ENCODE results near the gene CFD. TPM values are rescaled to one million over a fixed set of nuclear protein-coding genes. Genes with fewer than 3 reads are reported as not detected.
"Not testable (repeated sequence)": the region's sequence is repeated elsewhere in the genome, so short reads cannot be mapped to it uniquely, and the experiment has no call there.

The CFD gene
- total and polyA plus RNA-seq, 11 donors, result 24.2 to 586 (median 103) TPM

- TF ChIP-seq, protein P1, sequence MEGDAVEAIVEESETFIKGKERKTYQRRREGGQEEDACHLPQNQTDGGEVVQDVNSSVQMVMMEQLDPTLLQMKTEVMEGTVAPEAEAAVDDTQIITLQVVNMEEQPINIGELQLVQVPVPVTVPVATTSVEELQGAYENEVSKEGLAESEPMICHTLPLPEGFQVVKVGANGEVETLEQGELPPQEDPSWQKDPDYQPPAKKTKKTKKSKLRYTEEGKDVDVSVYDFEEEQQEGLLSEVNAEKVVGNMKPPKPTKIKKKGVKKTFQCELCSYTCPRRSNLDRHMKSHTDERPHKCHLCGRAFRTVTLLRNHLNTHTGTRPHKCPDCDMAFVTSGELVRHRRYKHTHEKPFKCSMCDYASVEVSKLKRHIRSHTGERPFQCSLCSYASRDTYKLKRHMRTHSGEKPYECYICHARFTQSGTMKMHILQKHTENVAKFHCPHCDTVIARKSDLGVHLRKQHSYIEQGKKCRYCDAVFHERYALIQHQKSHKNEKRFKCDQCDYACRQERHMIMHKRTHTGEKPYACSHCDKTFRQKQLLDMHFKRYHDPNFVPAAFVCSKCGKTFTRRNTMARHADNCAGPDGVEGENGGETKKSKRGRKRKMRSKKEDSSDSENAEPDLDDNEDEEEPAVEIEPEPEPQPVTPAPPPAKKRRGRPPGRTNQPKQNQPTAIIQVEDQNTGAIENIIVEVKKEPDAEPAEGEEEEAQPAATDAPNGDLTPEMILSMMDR (IDR thresholded peaks at IDR 0.05), result no peak
- no peak for TF ChIP-seq POLR2A (IDR thresholded peaks at IDR 0.05)
- ATAC-seq, result peak in 1 of 4 donors; percentile 53
- H3K4me1 ChIP-seq, result peaks cover 0 to 5% (median 0%) of the 10 kb centered on the region in 12 donors
- WGBS, 4 donors, result 48 to 59% (median 54%) methylated on average over 24 of the region's 24 CpGs
- intact Hi-C loops (cut with DNase I), result no loop called here
- H3K4me3 ChIP-seq, result no peak overlapping the region
- no peaks in the 10 kb centered on the region for H3K9me3 ChIP-seq
- H3K36me3 ChIP-seq, result no peaks in the 10 kb centered on the region
- no peak overlapping the region for H3K27ac ChIP-seq
- H3K27me3 ChIP-seq, result peaks cover 0 to 47% (median 6%) of the 10 kb centered on the region in 9 donors
- no peak for DNase-seq
Measured at GRCh38 chr19:834216-834615, 25.2 kb upstream of the CFD start.

- H3K4me1 ChIP-seq, result peaks cover 0 to 10% (median 0%) of the 10 kb centered on the region in 12 donors
- ATAC-seq (peak in 2 of 4 donors; percentile 48 to 64), DNase-seq (no peak)
- TF ChIP-seq, protein P1 (IDR thresholded peaks at IDR 0.05), result no peak
- TF ChIP-seq POLR2A (IDR thresholded peaks at IDR 0.05), result no peak
- intact Hi-C loops (cut with DNase I), result no loop called here
- H3K27ac ChIP-seq, result no peak overlapping the region
- H3K4me3 ChIP-seq, result no peak overlapping the region
- no peaks in the 10 kb centered on the region for H3K36me3 ChIP-seq
- H3K9me3 ChIP-seq, result no peaks in the 10 kb centered on the region
- H3K27me3 ChIP-seq, result peaks cover 0 to 40% (median 6%) of the 10 kb centered on the region in 9 donors
- WGBS, 4 donors, result 72 to 80% (median 77%) methylated on average over 31 to 36 of the region's 36 CpGs
Measured at GRCh38 chr19:835210-835810, 24.2 kb upstream of the CFD start.

GRCh38 chr19:840519-841206 lies 18.8 kb upstream of the CFD start, which contains the start of gene PRTN3:
Gene PRTN3 (plus strand): TSS chr19:840999. CDS start chr19:841009, 10 bp downstream.
- 64 to 75% (median 69%) methylated on average over 16 to 24 of the region's 24 CpGs for WGBS, 4 donors
- Histone ChIP-seq H3K27me3 (peaks cover 8 to 66% (median 20%) of the 10 kb centered on the region in 9 donors), H3K27ac (no peak within 1 kb of the TSS), H3K4me3 (no peak within 1 kb of the TSS), H3K9me3 (no peaks in the 10 kb centered on the region), H3K4me1 (peaks cover 0 to 25% (median 8%) of the 10 kb centered on the region in 12 donors), H3K36me3 (no peaks in the 10 kb centered on the region)
- intact Hi-C loops (cut with DNase I), result no loop called here
- ATAC-seq (peak in 1 of 4 donors; percentile 41), DNase-seq (no peak)
- TF ChIP-seq, protein P1 (IDR thresholded peaks at IDR 0.05), result no peak
- TF ChIP-seq POLR2A (IDR thresholded peaks at IDR 0.05), result no peak

GRCh38 chr19:842802-843179 lies 16.7 kb upstream of the CFD start:
- H3K36me3 ChIP-seq; ATAC-seq; H3K27ac ChIP-seq; H3K4me3 ChIP-seq; DNase-seq; intact Hi-C loops (cut with DNase I); H3K9me3 ChIP-seq: not testable (repeated sequence)
- peaks cover 11 to 68% (median 27%) of the 10 kb centered on the region in 9 donors for H3K27me3 ChIP-seq
- peaks cover 0 to 26% (median 8%) of the 10 kb centered on the region in 12 donors for H3K4me1 ChIP-seq
- WGBS, 4 donors, result 81 to 86% (median 83%) methylated on average over 7 of the region's 7 CpGs

Data from heart left ventricle (tissue), 16 donors.